ENCODE measurements around the gene RPS15.

Gene RPS15

DNA sequence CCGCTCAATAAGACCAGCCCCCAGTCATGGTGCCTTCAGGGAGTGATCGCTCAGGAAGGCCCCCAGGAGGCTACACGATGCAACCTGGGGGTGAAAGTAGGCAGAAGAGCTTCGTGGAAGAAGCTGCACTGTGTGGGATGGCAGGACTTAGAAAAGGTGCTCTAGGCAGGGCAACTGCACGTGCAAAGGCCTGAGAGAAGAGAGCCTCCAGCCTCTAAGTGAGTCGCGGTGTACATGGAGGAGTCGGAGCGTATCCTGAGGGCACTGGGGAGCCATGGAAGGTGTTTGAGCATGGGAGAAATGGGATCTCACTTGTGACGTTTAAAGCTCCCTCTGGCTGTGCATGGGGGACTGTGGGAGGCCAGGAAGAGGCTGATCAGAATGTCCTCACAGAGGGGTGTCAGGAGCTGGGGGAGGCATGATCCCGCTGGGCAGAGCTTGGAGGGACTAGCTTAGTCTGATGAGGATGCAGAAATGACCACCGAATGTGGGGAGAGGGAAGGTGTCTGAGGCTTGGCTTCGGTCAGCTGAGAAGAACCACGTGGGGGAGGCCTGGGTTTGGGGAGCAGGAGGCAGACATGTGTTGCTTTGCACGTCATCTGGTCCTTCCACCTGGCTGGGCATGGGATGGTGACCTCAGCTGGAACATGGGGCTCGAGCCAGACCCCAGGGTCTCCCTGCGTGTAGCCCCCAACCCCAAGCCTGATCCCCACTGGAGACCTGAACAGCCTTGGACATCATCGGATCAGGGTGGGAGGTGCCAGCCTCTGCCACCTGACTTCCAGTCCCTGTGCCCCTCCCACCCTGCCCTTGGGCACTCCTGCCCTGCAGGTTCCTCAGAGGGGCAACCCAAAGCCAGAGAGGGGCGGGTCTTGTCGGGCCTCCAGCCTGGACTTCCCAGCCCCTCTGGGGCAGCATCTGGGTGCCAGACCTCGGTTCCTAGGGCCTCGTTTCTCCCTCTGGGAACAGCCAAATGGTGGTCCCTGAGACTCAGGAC is 12.8 kb downstream of the RPS15 start:
- DNase-seq (ENCODE audit: low read depth in 2 of 2), result no peak

DNA sequence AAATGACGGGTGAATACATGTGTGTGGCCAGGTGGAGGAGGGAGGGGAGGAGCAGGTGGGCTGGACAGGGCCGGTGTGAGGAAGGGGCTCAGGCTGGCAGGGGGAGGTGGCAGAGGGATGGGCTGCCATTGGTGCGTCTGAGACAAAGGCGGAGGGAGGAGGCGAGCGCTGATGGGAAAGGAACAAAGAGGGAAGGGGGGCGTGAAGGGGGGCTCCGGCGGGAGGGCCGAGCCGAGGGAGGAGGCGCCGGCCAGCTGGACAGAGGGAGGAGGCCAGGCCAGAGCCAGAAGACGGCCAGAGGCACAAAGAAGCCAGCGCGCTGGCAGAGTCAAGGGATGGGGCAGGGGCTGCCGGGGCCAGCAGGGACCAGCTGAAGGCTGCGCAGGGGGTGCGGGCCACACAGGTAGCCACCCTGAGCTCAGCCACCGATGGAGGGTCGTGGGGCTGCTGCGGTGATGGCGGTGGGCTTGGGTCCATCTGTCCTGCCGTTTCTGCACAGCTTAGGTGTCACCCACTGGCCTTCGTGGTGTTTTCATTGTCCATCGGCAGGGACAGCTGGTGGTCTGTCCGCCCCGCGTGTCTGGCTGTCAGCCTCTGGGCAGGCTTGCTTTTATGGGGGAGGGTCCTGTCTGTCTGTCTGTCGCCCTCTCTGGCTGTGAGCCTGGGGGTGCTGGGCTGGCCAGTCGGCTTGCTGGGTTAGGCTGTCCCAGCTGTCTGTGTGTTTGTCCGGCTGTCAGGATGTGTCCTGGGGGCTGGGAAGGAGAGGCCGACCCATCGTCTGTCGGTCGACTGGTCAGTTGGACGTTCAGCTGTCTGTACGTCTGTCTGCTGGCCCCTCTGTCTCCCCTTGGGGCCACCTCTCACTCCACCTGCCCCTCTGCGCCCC is 14.0 kb downstream of the RPS15 start:
- no peak for DNase-seq (ENCODE audit: low read depth in 2 of 2)

DNA sequence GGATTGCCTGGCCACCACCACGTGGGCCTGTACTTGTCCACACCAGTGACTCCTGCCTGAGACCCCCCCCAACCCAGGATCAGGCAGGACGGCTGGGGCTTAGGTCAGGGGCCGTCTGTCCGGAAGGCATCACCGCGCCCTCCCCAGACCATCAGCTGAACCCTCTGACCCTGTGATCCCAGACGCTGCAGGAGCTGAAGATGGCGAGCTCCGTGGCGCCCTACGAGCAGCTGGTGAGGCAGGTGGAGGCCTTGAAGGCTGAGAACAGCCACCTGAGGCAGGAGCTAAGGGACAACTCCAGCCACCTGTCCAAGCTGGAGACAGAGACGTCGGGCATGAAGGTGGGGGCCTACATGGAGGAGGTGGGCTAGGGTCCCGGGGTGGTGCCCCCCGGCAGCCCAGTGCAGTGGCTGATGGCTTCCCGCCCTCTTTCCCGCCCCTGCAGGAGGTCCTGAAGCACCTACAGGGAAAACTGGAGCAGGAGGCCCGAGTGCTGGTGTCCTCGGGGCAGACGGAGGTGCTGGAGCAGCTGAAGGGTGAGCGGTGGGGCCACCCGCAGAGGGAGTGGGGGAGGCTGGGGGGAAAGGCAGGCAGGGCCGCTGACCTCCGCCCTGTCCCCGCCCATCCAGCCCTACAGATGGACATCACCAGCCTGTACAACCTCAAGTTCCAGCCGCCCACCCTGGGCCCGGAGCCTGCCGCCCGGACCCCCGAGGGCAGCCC is 14.8 kb downstream of the RPS15 start:
- no peak for DNase-seq (ENCODE audit: low read depth in 2 of 2)

DNA sequence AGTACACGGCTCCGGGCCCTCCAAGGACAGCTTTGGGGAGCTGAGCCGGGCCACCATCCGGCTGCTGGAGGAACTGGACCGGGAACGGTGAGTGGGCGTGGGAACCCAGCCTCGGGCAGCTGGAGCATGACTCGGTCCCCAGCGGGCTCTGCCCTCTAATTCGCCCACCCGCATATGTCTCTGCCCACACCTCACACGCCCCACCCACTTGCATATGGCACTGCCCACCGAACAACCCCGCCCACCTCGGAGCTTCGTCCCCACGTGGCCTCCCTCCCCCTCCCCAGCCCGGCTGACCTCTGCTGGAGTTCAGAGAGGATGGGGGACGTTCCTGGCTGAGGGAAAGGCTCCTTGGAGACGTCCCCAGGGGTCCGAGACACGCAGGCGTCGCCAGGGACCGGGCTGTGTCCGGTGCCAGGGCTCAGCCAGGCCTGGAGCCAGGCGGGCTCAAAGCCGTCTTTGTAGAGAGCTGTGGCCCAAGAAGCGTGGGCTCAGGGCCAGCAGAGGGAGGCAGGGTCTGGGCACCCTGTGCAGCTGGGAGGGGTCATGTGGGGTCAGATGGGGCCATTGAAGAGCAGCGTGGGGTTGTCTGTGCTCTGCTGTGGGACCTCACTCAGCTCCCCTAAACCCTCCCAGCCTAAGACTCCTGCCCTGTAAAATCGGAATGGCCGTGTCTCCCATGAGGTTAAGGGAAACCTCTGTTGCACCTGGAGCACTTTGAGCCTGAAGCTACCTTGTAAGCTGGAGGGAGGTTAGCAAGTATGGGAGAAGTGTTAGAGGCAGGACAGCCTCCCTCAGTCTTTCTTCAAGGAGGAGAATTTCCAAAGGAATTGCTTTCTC is 15.5 kb downstream of the RPS15 start:
- DNase-seq (ENCODE audit: low read depth in 2 of 2), result no peak

DNA sequence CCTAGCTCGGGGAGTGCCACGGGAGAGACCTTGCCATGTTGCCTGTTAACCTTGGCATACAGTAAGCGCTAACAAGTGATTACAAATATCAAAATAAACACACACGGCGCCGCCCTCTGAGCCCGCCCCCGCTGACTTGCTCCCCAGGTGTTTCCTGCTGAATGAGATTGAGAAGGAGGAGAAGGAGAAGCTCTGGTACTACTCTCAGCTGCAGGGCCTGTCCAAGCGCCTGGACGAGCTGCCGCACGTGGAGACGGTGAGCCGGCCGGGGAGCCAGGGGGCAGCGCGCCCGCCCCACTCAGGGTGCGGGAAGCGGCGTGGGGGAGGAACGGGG is 16.8 kb downstream of the RPS15 start:
- no peak for DNase-seq (ENCODE audit: low read depth in 2 of 2)

DNA sequence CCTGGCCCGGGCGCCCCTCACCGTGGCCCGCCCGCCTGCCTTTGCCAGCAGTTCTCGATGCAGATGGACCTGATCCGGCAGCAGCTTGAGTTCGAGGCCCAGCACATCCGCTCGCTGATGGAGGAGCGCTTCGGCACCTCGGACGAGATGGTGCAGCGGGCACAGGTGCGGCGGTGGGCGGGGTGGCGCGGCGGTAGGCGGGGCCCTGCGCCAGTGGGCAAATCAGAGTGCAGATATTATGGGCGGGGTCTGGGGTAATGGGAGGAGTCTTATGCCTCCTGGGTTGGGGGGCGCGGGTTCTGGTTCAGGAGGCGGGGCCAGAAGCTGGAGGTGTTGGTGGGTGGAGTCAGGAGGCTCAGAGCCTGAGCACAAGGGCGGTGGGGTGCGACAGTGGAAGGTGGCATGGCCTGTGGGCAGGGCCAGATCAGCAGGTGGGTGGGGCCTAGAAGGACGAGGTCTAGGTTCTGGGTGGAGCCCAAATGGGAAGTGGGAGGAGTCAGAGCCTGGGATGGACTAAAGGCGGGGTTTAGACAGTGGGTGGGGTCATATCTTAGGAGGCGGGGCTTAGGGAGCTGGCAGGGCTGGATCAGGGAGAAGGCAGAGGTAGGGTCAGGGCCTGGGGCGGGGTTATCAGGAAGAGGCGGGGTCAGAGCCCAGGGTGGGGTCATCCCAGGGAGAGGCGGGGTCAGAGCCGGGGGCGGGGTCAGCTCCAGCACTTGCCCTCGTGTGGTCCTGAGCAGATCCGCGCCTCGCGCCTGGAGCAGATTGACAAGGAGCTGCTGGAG is 17.3 kb downstream of the RPS15 start:
- no peak for DNase-seq (ENCODE audit: low read depth in 2 of 2)

DNA sequence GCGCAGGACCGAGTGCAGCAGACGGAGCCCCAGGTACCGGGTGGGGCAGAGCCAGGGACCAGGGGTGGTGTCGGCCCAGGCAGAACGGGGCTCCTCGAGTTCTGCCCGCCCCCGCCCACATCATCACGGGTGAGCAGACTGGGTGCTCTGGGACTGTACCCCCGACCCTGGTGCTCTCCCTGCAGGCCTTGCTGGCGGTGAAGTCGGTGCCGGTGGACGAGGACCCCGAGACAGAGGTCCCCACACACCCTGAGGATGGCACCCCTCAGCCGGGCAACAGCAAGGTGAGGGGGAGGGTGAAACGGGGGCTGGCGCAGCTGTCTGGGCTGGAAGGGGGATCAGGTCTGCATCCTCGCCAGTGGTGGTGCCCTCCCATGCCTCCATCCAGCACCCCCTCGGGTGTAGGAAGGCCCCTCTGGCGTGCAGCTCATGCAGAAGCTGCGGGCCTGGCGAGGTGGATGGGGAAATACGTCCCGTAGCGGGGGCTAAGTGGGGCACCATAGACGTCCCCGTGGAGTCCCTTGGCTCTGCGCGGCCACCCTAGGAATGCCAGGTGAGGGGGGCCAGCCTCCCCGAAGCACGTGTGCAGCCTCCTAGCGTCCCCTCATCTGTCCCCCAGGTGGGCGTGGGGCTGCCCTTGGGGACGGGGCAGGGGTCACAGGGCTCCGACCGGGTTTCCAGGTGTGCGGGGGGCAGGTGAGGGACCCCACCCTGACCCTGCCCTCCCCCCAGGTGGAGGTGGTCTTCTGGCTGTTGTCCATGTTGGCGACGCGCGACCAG is 18.1 kb downstream of the RPS15 start:
- DNase-seq (ENCODE audit: low read depth in 2 of 2), result no peak

DNA sequence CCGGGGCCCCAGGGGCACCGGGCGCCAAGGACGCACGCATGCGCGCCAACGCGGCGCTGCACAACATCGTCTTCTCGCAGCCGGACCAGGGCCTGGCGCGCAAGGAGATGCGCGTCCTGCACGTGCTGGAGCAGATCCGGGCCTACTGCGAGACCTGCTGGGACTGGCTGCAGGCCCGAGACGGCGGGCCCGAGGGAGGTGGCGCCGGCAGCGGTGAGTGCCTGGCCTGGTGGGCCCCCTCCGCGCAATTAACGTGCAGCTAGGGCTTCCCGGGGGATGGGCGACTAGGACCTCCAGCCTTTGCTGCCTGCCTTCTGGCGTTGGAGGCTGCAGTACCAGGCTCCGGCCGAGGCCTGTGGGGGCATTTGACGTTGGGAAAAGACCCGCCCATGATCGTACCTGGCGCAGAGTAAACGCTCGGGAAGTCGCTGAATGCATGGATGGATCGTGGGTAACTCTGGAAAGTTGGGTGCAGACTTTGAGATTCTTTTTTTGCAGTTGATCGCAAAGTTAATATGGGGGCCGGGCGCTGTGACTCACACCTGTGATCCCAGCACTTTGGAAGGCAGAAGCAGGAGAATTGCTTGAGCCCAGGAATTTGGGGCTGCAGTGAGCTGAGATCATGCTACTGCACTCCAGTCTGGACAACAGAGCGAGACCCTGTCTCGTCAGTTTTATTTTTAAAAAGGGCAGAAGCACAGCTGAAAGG is 19.0 kb downstream of the RPS15 start:
- no peak for DNase-seq (ENCODE audit: low read depth in 2 of 2)

DNA sequence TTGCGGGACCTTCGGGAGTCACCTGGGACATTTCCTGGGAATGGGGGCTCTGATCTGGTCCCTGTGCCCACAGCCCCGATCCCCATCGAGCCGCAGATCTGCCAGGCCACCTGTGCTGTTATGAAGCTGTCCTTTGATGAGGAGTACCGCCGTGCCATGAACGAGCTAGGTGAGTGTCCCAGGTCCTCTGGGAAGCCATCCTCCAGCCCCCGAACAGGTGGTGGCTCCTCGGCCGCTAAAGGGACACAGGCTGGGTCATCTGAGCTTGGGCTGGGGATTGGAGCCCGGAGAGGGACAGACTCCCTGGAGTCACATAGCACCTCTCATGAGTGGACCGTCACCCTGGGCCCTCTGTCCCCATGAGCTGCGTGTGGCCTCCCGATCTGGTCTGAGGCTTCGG is 19.7 kb downstream of the RPS15 start:
- no peak for DNase-seq (ENCODE audit: low read depth in 2 of 2)

DNA sequence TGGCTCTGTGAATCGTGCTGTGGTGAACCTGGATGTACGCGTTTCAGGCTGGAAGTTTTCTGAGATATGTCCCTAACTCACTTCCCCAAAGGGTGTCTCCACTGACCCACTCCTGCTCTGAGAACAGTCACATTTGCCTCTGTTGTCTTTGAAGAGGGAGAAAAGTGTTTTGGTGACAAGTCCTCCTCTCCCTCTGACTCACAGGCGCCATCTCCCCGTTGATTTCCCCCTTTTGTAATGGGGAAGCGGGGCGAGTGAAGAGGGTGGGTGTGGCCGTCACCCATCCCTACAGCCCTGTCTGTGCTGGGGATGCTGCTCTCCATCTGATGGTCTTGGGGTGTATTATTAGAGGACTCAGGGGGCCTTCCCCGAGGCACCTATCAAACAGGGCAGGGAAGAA is 21.3 kb downstream of the RPS15 start:
- no peak for DNase-seq (ENCODE audit: low read depth in 2 of 2)

DNA sequence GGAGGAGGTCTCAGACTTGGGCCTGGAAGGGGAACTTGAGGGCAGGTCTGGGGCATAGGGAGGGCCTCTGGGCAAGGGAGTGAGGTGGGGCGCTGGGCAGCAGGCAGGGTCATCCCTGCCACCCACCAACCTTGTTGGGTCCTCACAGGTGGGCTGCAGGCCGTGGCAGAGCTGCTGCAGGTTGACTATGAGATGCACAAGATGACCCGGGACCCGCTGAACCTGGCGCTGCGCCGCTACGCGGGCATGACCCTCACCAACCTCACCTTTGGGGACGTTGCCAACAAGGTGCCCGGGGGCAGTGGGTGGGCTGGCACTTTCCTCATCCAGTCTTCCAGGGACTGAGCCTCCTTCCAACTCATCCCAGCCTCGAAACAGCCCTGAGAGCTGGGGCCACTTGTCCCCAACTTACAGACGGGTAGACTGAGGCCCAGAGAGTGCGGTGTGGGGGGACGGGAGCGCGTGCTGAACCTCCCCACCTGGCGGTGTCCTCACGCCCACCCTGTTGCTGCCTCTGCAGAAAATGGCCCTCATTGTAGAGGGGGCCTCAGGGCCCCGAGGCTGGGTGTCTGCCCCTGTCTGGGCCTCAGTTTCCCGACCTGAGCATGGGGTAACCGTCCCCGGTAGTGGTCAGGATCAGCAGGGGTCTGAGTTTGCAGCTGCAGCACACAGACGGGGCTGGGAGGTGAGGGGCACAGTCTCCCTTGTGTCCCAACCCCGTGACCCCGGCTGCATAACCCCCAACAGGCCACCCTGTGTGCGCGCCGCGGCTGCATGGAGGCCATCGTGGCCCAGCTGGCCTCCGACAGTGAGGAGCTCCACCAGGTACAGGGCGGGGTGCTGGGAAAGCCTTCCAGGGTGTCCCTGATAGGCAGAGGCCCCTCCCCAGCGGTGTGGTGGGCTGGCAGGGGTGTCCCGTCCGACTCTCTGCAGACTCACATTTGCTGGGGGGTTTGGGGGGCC is 22.1 kb downstream of the RPS15 start:
- DNase-seq (ENCODE audit: low read depth in 2 of 2), result no peak

DNA sequence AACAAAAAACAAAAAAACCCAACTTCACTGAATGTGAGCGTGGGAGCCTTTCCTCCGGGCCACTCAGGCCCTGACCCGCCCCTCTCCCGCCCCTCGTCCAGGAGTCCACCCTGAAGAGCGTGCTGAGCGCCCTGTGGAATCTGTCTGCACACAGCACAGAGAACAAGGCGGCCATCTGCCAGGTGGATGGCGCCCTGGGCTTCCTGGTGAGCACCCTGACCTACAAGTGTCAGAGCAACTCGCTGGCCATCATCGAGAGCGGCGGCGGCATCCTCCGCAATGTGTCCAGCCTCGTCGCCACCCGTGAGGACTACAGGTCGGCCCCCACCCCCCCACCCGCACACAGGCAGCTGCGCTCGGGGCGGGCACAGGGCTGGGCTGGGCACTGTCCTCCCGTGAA is 23.7 kb downstream of the RPS15 start:
- DNase-seq (ENCODE audit: low read depth in 2 of 2), result no peak

DNA sequence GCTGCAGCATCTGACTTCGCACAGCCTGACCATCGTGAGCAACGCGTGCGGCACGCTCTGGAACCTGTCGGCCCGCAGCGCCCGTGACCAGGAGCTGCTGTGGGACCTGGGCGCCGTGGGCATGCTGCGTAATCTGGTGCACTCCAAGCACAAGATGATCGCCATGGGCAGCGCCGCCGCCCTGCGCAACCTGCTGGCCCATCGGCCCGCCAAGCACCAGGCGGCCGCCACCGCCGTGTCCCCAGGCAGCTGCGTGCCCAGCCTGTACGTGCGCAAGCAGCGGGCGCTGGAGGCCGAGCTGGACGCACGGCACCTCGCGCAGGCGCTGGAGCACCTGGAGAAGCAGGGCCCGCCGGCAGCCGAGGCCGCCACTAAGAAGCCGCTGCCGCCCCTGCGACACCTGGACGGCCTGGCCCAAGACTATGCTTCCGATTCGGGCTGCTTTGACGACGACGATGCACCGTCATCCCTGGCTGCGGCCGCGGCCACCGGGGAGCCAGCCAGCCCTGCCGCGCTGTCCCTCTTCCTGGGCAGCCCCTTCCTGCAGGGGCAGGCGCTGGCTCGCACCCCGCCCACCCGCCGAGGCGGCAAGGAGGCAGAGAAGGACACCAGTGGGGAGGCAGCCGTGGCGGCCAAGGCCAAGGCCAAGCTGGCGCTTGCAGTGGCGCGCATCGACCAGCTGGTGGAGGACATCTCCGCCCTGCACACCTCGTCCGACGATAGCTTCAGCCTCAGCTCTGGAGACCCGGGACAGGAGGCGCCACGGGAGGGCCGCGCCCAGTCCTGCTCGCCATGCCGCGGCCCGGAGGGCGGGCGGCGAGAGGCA is 27.2 kb downstream of the RPS15 start:
- no peak for DNase-seq (ENCODE audit: low read depth in 2 of 2)

DNA sequence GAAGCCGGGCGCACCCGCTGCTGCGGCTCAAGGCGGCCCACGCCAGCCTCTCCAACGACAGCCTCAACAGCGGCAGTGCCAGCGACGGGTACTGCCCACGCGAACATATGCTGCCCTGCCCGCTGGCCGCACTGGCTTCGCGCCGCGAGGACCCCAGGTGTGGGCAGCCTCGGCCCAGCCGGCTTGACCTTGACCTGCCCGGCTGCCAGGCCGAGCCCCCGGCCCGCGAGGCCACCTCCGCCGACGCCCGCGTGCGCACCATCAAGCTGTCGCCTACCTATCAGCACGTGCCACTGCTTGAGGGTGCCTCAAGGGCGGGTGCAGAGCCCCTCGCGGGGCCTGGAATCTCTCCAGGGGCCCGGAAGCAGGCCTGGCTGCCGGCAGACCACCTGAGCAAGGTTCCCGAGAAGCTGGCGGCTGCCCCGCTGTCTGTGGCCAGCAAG is 27.8 kb downstream of the RPS15 start:
- no peak for DNase-seq (ENCODE audit: low read depth in 2 of 2)

DNA sequence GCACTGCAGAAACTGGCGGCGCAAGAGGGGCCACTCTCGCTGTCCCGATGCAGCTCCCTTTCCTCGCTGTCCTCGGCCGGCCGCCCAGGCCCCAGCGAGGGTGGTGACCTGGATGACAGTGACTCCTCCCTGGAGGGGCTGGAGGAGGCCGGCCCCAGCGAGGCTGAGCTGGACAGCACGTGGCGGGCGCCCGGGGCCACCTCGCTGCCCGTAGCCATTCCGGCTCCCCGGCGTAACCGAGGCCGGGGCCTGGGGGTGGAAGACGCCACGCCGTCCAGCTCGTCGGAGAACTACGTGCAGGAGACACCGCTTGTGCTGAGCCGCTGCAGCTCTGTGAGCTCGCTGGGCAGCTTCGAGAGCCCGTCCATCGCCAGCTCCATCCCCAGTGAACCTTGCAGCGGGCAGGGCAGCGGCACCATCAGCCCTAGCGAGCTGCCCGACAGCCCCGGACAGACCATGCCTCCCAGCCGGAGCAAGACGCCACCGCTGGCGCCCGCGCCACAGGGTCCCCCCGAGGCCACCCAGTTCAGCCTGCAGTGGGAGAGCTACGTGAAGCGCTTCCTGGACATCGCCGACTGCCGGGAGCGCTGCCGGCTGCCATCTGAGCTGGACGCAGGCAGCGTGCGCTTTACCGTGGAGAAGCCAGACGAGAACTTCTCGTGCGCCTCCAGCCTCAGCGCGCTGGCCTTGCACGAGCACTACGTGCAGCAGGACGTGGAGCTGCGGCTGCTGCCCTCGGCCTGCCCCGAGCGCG is 28.4 kb downstream of the RPS15 start:
- DNase-seq (ENCODE audit: low read depth in 2 of 2), result no peak

DNA sequence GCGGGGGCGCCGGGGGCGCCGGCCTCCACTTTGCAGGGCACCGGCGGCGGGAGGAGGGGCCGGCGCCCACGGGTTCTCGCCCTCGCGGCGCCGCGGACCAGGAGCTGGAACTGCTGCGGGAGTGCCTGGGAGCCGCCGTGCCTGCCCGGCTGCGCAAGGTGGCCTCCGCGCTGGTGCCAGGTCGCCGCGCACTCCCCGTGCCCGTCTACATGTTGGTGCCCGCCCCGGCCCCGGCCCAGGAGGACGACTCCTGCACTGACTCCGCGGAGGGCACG is 29.0 kb downstream of the RPS15 start:
- DNase-seq (ENCODE audit: low read depth in 2 of 2), result no peak
